Measurements from ENCODE around the gene PRLH. TPM values are rescaled to one million over a fixed set of nuclear protein-coding genes. Genes with fewer than 3 reads are reported as not detected.

The PRLH gene
- total RNA-seq, 1 donor = not detected

DNA sequence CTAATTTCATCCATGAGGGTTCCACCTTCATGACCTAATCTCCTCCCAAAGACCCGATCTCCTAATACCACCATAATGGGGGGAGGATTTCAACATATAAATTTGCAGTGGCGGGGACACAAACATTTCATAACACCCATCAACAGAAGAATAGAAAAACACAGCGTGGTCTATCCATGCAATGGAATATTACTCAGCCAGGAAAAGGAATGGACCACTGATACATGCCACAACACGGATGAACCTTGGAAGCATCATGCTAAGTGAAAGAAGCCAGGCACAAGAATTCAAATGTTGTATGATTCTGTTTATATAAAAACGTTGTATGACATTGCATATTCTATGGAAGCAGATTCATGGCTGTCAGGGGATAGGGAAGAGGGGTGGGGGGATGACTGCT, 2.7 kb downstream of the PRLH start:
- H3K4me3 ChIP-seq (ENCODE audit: low read depth, low read length) = no peak overlapping the region
- DNase-seq (ENCODE audit: low read depth) = no peak
- TF ChIP-seq, protein P1, sequence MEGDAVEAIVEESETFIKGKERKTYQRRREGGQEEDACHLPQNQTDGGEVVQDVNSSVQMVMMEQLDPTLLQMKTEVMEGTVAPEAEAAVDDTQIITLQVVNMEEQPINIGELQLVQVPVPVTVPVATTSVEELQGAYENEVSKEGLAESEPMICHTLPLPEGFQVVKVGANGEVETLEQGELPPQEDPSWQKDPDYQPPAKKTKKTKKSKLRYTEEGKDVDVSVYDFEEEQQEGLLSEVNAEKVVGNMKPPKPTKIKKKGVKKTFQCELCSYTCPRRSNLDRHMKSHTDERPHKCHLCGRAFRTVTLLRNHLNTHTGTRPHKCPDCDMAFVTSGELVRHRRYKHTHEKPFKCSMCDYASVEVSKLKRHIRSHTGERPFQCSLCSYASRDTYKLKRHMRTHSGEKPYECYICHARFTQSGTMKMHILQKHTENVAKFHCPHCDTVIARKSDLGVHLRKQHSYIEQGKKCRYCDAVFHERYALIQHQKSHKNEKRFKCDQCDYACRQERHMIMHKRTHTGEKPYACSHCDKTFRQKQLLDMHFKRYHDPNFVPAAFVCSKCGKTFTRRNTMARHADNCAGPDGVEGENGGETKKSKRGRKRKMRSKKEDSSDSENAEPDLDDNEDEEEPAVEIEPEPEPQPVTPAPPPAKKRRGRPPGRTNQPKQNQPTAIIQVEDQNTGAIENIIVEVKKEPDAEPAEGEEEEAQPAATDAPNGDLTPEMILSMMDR (IDR thresholded peaks at IDR 0.05; ENCODE audit: insufficient read depth, low read depth, low read length) = no peak

DNA sequence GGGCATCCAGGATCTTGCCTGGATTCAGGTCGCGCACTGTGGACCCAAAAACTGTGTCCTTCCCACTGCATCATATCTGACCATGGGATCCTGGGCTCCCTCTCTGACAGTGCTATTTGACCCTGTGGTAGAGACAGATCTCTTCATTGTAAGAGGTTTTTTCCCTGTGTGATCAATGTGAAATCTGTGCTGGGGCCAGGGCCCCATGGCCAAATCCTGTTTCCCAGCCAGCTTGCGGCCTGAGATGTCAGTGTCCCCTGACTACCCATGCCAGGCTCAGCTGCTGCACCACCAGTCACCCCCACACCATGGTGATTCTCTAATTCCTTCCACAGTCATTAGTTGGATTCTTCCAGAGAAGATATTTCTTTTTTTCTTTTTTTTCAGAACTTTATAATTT, 3.5 kb downstream of the PRLH start:
- no peak for DNase-seq (ENCODE audit: low read depth)
- TF ChIP-seq, protein P1 (IDR thresholded peaks at IDR 0.05; ENCODE audit: insufficient read depth, low read depth, low read length) = no peak
- H3K4me3 ChIP-seq (ENCODE audit: low read depth, low read length) = no peak overlapping the region

DNA sequence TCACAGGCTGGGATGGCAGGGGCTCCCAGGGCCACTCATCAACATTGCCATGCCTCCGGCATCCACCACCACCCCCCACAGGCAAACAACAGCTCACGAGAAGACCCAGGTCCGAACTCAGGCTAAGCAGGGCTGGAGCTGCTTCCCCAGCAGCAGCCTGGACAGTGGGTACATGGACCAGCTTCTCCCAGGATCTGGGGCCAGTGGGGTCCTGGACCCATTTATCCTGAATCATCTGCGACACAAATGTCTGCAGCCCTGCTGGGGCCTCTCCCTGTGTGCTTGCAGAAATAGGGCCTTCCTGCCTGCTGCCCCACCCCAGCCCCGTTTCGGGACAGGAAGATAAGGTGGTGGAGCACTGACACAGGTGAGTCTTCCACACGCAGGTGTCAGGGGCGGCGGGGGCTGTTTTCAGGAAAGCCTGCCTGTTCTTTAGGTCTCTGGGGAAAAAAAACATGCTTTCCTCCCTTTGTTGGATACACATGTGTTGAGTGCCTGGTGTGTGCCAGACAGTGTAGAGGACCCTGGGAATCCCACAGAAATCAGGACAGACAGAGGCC, 4.5 kb downstream of the PRLH start:
- DNase-seq (ENCODE audit: low read depth) = no peak
- TF ChIP-seq, protein P1 (IDR thresholded peaks at IDR 0.05; ENCODE audit: insufficient read depth, low read depth, low read length) = no peak
- H3K4me3 ChIP-seq (ENCODE audit: low read depth, low read length) = no peak overlapping the region

DNA sequence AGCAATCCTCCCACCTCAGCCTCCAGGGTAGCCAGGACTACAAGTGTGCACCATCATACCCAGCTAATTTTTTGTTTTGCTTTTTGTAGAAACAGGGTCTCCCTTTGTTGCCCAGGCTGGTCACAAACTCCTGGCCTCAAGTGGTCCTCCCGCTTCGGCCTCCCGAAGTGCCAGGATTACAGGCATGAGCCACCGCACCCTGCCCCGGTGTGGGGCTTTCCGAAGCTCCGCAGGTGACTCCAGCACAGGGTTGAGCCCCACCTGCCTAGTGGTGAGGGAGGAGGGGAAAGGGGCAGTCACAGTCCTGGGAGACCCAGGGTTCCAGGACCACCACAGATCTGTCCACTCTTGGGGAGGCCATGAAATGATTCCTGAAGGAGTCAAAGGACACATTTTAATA, 5.2 kb downstream of the PRLH start:
- TF ChIP-seq, protein P1 (IDR thresholded peaks at IDR 0.05; ENCODE audit: insufficient read depth, low read depth, low read length) = no peak
- H3K4me3 ChIP-seq (ENCODE audit: low read depth, low read length) = no peak overlapping the region

DNA sequence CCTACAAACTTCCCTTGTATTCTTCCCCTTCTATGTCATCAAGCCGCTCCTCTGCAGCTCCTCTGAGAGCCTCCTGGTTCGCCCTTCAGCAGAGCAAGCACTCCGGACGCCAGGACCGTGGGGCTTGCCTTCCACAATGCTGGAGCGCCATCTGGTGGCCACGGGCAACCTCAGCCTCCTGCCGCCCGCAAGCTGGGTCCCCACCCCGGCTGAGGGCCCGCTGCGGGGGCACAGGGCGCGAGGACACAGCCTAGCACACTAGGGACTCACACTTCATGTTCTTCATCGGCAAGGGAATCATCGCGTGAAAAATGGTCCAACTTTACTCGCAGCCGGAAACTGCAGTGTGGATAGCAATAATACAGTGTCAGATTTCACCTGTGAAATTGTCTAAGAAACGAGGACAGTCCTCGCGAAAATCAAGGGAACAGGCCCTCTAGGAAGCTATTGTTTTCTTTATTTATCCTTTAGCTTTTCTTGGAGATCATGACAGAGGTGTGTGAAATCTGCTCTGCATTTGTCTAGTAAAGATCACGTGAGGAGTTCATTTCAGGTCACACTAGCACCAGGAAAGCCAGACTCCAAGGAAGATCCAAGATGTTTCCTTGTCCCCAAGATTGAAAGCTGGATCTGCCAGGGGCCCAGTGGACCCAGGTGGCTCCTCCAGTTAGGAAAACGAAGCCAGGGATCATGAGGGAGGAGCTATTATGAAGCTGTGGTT, 5.8 kb downstream of the PRLH start:
- no peak overlapping the region for H3K4me3 ChIP-seq (ENCODE audit: low read depth, low read length)
- TF ChIP-seq, protein P1 (IDR thresholded peaks at IDR 0.05; ENCODE audit: insufficient read depth, low read depth, low read length) = peak; percentile 98

More for the DNA sequence above, 5.2 kb downstream of the PRLH start:
- no peak for DNase-seq (ENCODE audit: low read depth)

DNA sequence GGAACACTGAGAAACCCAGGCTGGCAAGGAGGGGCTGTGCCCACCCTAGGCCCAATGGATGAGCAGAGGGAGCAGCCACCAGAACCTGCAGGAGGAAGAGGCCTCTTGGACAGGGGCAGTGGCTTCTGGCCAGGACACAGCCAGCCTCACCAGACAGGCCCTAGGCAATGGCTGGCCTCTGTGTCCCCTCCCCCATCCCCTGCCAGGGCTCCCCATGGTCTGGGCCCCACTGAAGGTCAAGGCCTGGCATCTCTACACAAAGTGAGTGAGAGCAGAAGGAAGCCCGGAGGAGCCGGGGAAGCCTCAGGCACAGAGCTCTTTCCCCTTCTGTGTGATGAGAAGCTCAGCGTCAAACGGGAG, 6.3 kb downstream of the PRLH start:
- H3K4me3 ChIP-seq (ENCODE audit: low read depth, low read length) = no peak overlapping the region
- DNase-seq (ENCODE audit: low read depth) = no peak
- TF ChIP-seq, protein P1 (IDR thresholded peaks at IDR 0.05; ENCODE audit: insufficient read depth, low read depth, low read length) = no peak

More for the DNA sequence above, 5.8 kb downstream of the PRLH start:
- peak; percentile 92 for DNase-seq (ENCODE audit: low read depth)
